NCI-H1694 treated with DMSO at 0.1 percent for 48 hours (cell line): ENCODE data around the gene EHBP1.

ENCODE experiments used
- DNase-seq: peaks from one replicate; lab custom pipeline; 2025; lab: John Stamatoyannopoulos, UW

The EHBP1 gene

DNA sequence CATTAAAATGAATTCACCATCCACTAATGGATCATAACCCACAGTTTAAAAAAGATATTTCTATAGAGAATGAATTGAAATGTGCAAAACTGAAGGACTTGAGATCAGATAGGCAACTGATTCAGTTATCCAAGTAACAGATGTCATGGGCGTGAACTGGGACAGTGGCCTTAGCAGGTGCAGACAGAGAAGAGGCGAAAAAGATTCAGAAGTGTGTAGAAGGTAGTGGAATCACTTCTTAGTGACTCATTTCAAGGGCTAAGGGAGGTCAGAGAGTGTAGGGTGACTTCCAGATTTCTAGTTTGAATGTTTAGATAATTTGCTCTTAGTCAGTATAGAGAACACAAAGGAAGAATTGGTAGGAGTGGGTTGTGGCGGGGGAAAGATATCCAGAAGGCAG, 79.7 kb downstream of the EHBP1 start:
- no peak for DNase-seq

GRCh38 chr2:62785810-62786597, 80.5 kb downstream of the EHBP1 start:
- no peak for DNase-seq

GRCh38 chr2:62787386-62787785, 81.9 kb downstream of the EHBP1 start:
- peak; percentile 68 for DNase-seq

DNA sequence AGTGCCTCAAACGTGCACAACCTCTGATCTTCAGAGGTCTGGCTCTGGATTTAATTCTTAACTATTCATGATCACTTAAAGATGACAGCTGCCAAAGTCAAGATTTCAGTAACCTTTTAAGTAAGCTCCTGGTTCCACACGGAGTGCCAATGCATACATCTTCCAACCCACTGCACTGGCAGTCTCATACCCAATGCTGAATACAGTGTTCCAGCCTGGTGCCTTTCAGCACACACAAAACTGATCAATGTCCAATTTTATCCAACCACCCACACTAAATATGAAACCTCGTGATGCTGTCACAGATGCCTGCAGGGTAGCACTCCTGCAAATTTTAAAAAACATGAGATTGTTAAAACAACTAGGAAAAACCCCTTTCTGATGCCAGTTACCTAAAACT, 84.0 kb downstream of the EHBP1 start:
- DNase-seq, result no peak

DNA sequence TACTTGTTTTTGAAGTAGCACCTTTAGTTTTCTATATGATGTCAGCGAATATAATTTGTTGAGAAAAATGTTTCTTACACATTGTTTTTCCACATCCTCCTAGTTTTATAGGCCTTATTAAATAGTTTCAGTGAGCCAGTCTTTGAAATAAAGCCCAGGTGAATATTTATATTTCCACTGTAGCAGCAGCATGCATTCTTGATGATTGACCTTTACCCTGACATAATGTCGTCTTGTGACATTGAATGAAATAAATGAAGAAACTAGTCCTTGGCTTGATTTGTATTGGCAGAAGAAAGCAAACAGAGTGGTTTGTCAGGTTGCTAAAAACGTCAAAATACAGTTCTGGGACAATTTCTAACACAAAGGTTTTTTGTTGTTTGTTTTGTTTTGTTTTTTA, 84.4 kb downstream of the EHBP1 start:
- DNase-seq, result no peak

DNA sequence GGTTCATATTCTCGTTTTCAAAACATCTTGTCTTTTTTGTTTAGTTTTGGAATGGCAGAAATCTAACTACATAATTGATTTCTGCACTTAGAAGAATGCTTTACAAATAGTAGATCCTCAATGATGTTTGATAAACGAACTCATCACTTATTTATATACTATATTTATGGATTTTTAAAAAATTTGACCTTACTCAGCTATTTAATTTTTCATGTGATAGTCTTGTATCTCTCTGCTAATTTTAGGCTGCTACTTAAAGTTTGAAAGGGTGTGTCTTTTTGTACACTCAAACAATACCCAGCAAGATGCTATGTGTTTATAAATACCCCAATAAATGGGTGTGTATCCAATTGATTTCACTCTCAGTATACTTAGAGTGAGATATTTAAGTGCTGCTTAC, 86.9 kb downstream of the EHBP1 start:
- no peak for DNase-seq

DNA sequence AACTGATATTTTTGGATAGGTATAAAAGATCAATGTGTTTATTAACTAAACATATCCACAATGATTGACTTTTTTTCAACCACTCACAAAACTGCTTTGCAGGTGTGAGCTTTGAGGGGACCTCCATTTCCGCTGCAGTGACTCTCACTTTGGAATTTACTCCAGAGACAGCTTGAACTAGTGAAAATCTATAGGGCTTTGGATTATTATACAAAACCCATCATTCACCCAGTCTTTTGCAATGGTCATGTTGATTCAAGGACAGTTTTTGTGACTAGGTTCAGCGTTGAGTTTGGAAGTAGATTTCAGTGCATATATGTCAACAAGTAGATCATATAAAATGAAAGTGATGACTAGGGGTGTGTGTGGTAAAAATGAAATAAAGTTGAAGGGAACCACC, 87.7 kb downstream of the EHBP1 start:
- no peak for DNase-seq

- DNase-seq, result peak; percentile 57
Measured at GRCh38 chr2:62794791-62795190, 89.3 kb downstream of the EHBP1 start.

- no peak for DNase-seq
Measured at GRCh38 chr2:62795341-62795740, 89.8 kb downstream of the EHBP1 start.

DNA sequence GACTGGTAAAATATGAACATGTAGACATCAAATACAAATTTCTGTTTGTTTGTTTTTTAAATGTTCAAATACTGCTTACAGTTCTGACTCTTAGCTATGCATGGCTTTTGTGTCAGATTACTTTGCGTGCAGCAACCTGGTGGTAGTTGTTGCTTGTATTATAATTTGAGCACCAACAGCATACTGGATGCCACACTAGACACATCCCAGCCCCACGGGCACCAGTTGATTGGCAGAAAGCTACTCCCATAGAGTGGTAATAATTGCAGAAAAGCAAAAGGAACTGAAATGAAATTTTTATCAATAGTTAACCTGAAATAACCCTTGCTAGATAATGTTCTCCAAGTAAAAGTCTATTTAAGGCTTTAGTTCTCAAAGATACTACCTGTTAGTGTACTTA, 91.6 kb downstream of the EHBP1 start:
- DNase-seq, result no peak

DNA sequence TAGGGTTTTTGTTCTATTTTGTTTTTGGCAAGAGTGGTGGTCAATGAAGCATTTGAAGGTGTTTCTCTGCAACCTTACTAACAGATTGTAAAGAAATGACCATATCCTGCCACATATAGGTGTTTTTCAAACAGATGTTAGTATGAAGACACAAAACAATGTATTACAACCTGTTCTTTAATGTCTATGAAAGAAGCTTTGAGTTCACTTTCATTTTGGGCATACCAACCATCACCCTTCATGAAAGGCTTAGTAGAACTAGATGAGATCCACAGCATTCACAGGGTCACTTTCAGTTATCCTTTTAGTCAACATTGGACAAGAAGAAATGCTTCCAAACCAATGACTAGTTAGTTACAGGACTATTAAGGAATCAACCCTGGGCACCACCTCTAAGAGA, 95.1 kb downstream of the EHBP1 start:
- no peak for DNase-seq

DNA sequence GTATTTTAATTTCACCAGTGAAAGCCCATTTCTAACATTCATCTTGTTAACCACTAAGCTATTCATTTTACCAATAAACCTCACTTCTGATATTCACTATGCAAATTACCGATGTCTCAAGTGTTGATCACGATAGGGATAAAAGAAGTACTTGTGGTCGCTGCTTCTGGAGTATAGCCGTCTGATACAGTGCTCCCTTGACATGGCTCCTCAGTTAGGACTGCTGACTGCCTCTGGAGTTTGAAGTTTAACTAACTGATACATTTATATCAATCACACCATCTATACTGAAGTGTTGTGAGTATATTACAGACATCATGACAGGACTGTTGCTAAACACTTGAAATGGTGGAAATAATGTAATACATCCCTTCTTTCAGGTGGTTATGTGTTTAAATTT, 95.6 kb downstream of the EHBP1 start:
- no peak for DNase-seq

DNA sequence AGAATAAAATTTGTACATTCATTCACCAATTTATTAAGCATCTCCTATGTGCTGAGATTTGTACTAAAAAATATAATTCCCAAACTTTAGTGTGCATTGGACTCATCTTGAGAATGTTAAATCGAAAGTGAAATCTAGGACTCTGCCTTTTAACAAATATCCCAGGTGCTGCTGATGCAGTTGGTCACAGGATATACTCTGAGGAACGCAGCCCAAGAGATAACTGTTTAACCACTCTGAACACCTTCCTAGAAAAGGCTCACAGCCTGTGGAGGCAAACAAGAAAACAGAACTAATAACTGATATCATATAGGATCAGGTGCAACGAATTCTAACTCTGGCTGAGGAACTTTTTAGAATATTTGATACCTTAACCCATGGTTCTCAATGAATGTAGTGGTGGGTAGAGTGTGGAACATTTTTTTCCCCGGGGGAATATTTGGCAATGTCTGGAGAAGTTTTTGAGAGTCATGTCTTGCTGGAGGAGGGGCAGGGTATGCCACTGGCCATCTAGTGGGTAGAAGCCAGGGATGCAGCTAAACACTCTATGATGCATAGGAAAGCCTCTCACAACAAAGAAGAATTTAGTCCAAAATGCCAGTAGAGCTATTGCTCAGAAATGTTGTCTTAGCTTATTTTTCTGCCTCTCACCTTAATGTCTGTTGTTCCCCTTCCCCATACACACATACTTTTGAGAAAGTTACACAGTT, 96.5 kb downstream of the EHBP1 start:
- no peak for DNase-seq

DNA sequence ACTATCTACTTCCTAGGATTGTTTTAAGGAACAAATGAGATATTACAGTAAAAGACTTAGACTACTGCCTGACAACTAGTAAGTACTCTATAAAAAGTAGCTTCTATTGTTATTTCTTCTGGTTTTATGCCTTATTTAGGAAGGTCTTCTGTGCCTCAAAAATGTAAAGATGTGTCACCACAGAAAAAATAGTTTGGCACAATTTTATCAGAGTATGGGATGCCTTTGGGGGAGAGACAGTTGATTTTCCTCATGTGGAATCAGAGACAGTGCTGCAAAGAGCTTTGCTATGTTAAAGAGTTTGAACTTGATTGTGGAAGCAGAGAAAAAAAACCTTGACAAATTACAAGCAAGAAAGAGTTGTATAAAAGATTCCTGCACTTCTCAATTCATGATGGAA, 98.4 kb downstream of the EHBP1 start:
- DNase-seq, result no peak

GRCh38 chr2:62806231-62806630, 100.7 kb downstream of the EHBP1 start:
- no peak for DNase-seq

DNA sequence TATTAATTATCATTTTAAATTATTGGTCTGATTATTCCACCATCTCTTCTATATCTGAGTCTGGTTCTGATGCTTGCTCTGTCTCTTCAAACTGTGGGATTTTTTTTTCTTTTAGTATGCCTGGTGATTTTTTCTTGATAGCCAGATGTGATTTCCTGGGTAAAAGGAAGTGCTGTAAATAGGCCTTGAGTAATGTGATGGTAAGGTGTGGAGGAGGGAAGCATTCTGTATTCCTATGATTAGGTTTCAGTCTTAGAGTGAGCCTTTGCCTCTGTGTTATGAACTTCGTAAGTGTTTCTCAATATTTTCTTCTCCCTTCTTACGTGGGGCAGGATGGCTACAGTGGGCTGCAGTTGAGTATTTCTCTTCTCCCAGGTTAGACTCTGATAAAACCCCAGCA, 103.0 kb downstream of the EHBP1 start:
- no peak for DNase-seq

DNA sequence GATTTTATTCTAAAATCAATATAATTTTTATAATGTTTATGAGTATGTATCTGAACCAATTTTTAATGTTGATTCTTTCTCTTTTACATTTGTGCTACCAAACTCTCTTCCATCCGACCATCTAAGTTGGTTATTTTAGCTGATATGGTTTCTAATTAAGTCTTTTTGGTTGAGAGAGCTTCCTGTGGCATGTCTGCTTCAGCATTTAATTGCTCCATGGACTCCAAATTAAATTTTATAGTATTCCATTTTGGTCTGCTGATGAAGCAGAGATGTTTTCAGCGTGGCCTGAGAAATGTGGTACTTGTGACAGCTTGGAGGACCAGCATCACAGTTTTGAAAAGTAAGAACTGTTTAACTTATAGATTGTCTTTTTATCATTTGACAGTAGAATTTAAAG, 105.6 kb downstream of the EHBP1 start:
- no peak for DNase-seq

DNA sequence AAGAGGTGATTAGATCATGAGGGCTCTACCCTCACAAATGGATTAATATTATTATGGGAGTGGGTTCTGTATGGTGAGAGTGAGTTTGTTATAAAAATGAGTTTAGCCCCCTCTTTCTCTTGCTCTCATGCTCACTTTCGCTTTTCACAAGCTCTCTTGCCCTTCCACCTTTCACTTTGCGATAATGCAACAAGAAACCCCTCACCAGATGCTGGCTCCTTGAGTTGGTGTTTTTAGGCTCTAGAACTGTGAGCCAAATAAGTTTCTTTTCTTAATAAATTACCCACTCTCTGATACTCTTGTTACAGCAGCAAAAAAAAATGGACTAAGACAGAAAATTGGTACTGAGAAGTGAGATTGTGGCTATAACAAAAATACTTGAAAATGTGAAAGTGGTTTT, 106.5 kb downstream of the EHBP1 start:
- DNase-seq, result no peak

- DNase-seq, result no peak
Measured at GRCh38 chr2:62812921-62813825, 107.7 kb downstream of the EHBP1 start.

GRCh38 chr2:62814123-62814522, 108.6 kb downstream of the EHBP1 start:
- DNase-seq, result no peak

- DNase-seq, result no peak
Measured at GRCh38 chr2:62817348-62817747, 111.8 kb downstream of the EHBP1 start.

DNA sequence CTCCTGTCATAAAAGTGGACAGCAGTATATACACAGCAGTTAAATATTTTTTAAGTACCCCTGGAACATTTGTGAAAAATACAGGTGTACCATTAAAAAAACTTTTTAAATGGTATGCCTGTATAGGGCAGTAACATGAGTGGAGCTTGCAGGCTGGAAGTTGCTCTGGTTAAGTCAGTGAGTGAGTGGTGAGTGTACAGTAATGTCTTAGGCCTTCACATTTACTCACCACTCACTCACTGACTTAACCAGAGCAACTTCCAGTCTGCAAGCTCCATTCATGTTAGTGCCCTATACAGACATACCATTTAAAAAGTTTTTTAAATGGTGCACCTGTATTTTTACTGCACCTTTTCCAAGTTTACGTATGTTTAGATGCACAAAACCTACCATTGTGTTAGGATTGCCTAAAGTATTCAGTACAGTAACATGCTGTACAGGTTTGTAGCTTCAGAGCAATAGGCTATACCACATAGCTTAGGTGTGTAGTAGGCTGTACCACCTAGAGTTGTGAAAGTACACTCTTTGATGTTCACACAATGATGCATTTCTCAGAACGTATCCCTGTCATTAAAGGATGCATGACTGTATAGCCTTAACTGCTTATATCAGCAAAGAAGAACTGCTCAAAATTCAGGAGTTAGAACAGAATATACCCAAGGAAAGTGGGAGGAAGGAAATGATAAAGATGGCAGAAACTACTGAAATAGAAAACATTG, 112.6 kb downstream of the EHBP1 start:
- no peak for DNase-seq
